NB4 (cell line): ENCODE measurements around the gene ZSCAN20.

Experiments used
- MYC ChIP-seq: IDR thresholded peaks from 2 replicates; pipeline ENCODE4 v1.6.1; 2011; ENCODE audit warnings: low read depth, low read length
- POLR2A ChIP-seq: IDR thresholded peaks from 2 replicates; pipeline ENCODE4 v1.6.1; 2011; ENCODE audit warnings: mild to moderate bottlenecking; ENCODE audit not compliant: insufficient read length; ENCODE audit errors: extremely low read depth
- TF ChIP-seq, protein P1 (sequence below): IDR thresholded peaks from one replicate; pipeline ENCODE4 v1.5.1; 2012; ENCODE audit warnings: low read depth, low read length
- TF ChIP-seq, protein P2 (sequence below): IDR thresholded peaks from 2 replicates; pipeline ENCODE4 v1.6.1; 2011; ENCODE audit warnings: low read depth, low read length

DNA sequence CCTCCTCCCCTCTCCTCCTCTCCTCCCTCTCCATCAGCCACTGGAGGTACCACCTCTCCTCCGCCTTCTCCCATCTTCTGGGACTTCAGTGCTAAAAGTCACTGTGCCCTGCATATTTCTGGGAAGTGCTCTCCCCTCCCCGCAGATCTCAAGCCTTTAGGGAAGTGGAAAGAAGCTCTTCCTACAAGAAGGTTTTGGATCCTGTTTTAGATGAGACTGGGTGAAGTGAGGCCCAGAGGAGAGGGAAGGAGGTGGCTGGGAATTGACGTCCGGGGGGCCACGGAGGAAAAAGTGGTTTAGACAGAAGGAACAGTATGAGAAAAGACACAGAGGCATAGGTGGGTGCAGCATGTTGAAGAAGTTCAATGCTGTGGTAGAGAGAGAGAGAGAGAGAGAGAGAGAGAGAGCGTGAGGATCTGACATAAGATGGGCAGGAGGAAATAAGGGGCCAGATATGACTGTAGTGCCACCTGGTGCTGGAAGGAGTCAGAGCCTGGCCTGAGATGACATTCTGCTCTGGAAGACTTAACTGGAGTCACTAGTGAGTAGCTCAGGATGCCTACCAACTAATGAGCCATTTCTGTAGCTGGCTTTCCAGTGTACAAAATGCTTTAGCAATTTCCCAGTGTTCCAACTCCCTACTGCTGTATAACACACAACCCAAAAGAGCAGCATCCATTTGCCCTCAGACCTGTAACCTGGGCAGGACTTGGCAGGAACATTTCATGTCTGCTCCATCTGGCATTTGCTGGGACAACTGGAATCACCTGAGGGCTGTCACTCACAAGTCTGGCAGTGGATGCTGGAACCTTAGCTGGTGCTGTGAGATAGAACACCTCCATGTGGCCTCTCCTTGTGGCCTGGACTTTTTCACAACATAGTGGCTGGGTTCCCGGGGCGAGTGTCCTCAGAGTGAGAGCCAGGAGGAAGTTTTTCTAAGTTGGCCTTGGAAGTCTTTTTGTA is 16.6 kb upstream of the ZSCAN20 start:
- TF ChIP-seq, protein P1, sequence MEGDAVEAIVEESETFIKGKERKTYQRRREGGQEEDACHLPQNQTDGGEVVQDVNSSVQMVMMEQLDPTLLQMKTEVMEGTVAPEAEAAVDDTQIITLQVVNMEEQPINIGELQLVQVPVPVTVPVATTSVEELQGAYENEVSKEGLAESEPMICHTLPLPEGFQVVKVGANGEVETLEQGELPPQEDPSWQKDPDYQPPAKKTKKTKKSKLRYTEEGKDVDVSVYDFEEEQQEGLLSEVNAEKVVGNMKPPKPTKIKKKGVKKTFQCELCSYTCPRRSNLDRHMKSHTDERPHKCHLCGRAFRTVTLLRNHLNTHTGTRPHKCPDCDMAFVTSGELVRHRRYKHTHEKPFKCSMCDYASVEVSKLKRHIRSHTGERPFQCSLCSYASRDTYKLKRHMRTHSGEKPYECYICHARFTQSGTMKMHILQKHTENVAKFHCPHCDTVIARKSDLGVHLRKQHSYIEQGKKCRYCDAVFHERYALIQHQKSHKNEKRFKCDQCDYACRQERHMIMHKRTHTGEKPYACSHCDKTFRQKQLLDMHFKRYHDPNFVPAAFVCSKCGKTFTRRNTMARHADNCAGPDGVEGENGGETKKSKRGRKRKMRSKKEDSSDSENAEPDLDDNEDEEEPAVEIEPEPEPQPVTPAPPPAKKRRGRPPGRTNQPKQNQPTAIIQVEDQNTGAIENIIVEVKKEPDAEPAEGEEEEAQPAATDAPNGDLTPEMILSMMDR = peak; percentile 85
- TF ChIP-seq POLR2A (no peak), MYC (no peak)
- TF ChIP-seq, protein P2, sequence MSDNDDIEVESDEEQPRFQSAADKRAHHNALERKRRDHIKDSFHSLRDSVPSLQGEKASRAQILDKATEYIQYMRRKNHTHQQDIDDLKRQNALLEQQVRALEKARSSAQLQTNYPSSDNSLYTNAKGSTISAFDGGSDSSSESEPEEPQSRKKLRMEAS = 0 out of 2 replicates have a peak, but pooled peaks have one; percentile 4
